CD8-positive, alpha-beta memory T cell (primary cell): ENCODE data around the gene ADCY5. TPM values are rescaled to one million over a fixed set of nuclear protein-coding genes. Genes with fewer than 3 reads are reported as not detected.

Source experiments
- CTCF ChIA-PET: fragments of 350-600 bp; sonication (Branson Sonifier 250); formaldehyde crosslinking; loops from one replicate; lab custom pipeline; 2021; ENCODE audit warnings: antibody characterized with exemption; lab: Charles Lee
- POLR2A ChIA-PET: fragments of 350-600 bp; sonication (Branson Sonifier 250); formaldehyde crosslinking; loops from one replicate; lab custom pipeline; 2021; ENCODE audit warnings: antibody characterized with exemption; lab: Charles Lee
- DNase-seq, 5 donors: peaks; one replicate each; pipeline versions ENCODE4 v3.0.0 to v3.0.0-alpha.2; 2020 to 2022; ENCODE audit warnings: mixed read lengths in 1 of 5
- H3K27ac ChIP-seq: one replicate; pipeline ENCODE4 v1.7.0; 2013; ENCODE audit warnings: low read depth, mild to moderate bottlenecking, low read length, moderate library complexity
- H3K27me3 ChIP-seq: 2 replicates; pipeline ENCODE4 v1.7.0; 2013; ENCODE audit warnings: low read length, mild to moderate bottlenecking; ENCODE audit not compliant: insufficient read depth, poor library complexity, severe bottlenecking
- H3K36me3 ChIP-seq: 2 replicates; pipeline ENCODE4 v1.7.0; 2013; ENCODE audit warnings: mild to moderate bottlenecking, low read length, moderate library complexity; ENCODE audit not compliant: insufficient read depth
- H3K4me1 ChIP-seq: 2 replicates; pipeline ENCODE4 v1.7.0; 2013; ENCODE audit warnings: mild to moderate bottlenecking, low read length, moderate library complexity; ENCODE audit not compliant: insufficient read depth
- H3K4me3 ChIP-seq: 2 replicates; pipeline ENCODE4 v1.7.0; 2013; ENCODE audit warnings: mild to moderate bottlenecking, low read length
- H3K9me3 ChIP-seq: 2 replicates; pipeline ENCODE4 v1.7.0; 2013; ENCODE audit warnings: mild to moderate bottlenecking, low read length
- H3K27ac Mint-ChIP-seq, 8 donors: one replicate each; pipeline ENCODE4 v1.8.0; 2020 to 2021; ENCODE audit warnings: mixed read lengths in 8 of 8, mild to moderate bottlenecking in 6 of 8, inconsistent platforms in 3 of 8, moderate library complexity in 3 of 8
- H3K27me3 Mint-ChIP-seq, 2 donors: one replicate each; pipeline ENCODE4 v1.8.0; 2020 to 2021; ENCODE audit warnings: mixed read lengths in 2 of 2, mild to moderate bottlenecking in 1 of 2, moderate library complexity in 1 of 2
- H3K36me3 Mint-ChIP-seq, 3 donors: one replicate each; pipeline ENCODE4 v1.8.0; 2020 to 2021; ENCODE audit warnings: mixed read lengths in 3 of 3, inconsistent platforms in 1 of 3, mild to moderate bottlenecking in 1 of 3
- H3K4me1 Mint-ChIP-seq, 3 donors: one replicate each; pipeline ENCODE4 v1.8.0; 2020 to 2021; ENCODE audit warnings: mixed read lengths in 3 of 3, inconsistent platforms in 1 of 3, mild to moderate bottlenecking in 1 of 3
- H3K4me3 Mint-ChIP-seq, 7 donors: one replicate each; pipeline ENCODE4 v1.8.0; 2020 to 2021; ENCODE audit warnings: mixed read lengths in 7 of 7, mild to moderate bottlenecking in 6 of 7, moderate library complexity in 4 of 7, inconsistent platforms in 2 of 7
- H3K9me3 Mint-ChIP-seq, 5 donors: one replicate each; pipeline ENCODE4 v1.8.0; 2020 to 2022; ENCODE audit warnings: mixed read lengths in 5 of 5, mild to moderate bottlenecking in 3 of 5, moderate library complexity in 2 of 5, inconsistent platforms in 1 of 5
- polyA plus RNA-seq: library from polyadenylated mRNA; unstranded; fragments of 300-500 nt; fragmentation: Illumina TruSeq; gene quantifications from one replicate; pipeline ENCODE4 v1.2.3, GENCODE V29; 2021
- total RNA-seq, 2 experiments: library from RNA; stranded (reverse); gene quantifications; one replicate each; pipeline ENCODE4 v1.2.3, GENCODE V29; 2021

Gene ADCY5
- total and polyA plus RNA-seq, 3 experiments from 2014 or later, result 0.02 to 0.16 TPM; not detected in 1

GRCh38 chr3:123446210-123446609 is 2.7 kb downstream of the ADCY5 start:
- Histone ChIP-seq H3K4me1 (no peaks in the 10 kb centered on the region), H3K9me3 (no peaks in the 10 kb centered on the region), H3K27ac (no peak overlapping the region), H3K36me3 (no peaks in the 10 kb centered on the region), H3K4me3 (no peak overlapping the region), H3K27me3 (peaks cover 11% of the 10 kb centered on the region)
- Mint-ChIP-seq H3K27ac (no peak overlapping the region), H3K4me3 (peak overlapping the region; percentile 27 to 84 (median 69)), H3K9me3 (no peaks in the 10 kb centered on the region), H3K4me1 (peaks cover 3 to 8% (median 4%) of the 10 kb centered on the region in 3 donors), H3K27me3 (peaks cover 30 to 63% of the 10 kb centered on the region in 2 donors), H3K36me3 (no peaks in the 10 kb centered on the region)
- POLR2A ChIA-PET, result no interaction called here
- no peak for DNase-seq
- CTCF ChIA-PET, result interaction anchor here (1.8 kb wide), 1 partner anchor 11 kb away, joined by 4 read pairs; no protein-coding TSS in a partner anchor

GRCh38 chr3:123445702-123446101 is 3.2 kb downstream of the ADCY5 start:
- no peaks in the 10 kb centered on the region for H3K4me1 ChIP-seq
- Mint-ChIP-seq H3K4me1 (peaks cover 3 to 8% (median 4%) of the 10 kb centered on the region in 3 donors), H3K27ac (no peak overlapping the region), H3K9me3 (no peaks in the 10 kb centered on the region), H3K27me3 (peaks cover 27 to 63% of the 10 kb centered on the region in 2 donors), H3K36me3 (no peaks in the 10 kb centered on the region), H3K4me3 (peak overlapping the region in 4 of 7 donors; percentile 36 to 83 (median 70))
- peaks cover 11% of the 10 kb centered on the region for H3K27me3 ChIP-seq
- H3K4me3 ChIP-seq, result no peak overlapping the region
- no peak for DNase-seq
- CTCF ChIA-PET, result interaction anchor here (0.9 to 1.8 kb wide), 2 partner anchors 10 to 114 kb away, joined by 3 to 4 read pairs; no protein-coding TSS in a partner anchor
- POLR2A ChIA-PET, result no interaction called here
- H3K27ac ChIP-seq, result no peak overlapping the region
- no peaks in the 10 kb centered on the region for H3K9me3 ChIP-seq
- H3K36me3 ChIP-seq, result no peaks in the 10 kb centered on the region

GRCh38 chr3:123444744-123445143 is 4.1 kb downstream of the ADCY5 start:
- Mint-ChIP-seq H3K4me1 (peaks cover 2 to 4% (median 4%) of the 10 kb centered on the region in 3 donors), H3K9me3 (no peaks in the 10 kb centered on the region), H3K36me3 (no peaks in the 10 kb centered on the region), H3K27ac (peak overlapping the region in 1 of 8 donors; percentile 13), H3K27me3 (peaks cover 21 to 59% of the 10 kb centered on the region in 2 donors), H3K4me3 (peak overlapping the region in 1 of 7 donors; percentile 83)
- peaks cover 5% of the 10 kb centered on the region for H3K27me3 ChIP-seq
- ChIA-PET POLR2A (no interaction called here), CTCF (interaction anchor here (0.9 kb wide), 1 partner anchor 115 kb away, joined by 3 read pairs; no protein-coding TSS in a partner anchor)
- no peak overlapping the region for H3K27ac ChIP-seq
- H3K4me3 ChIP-seq, result no peak overlapping the region
- no peaks in the 10 kb centered on the region for H3K9me3 ChIP-seq
- no peak for DNase-seq
- no peaks in the 10 kb centered on the region for H3K4me1 ChIP-seq
- H3K36me3 ChIP-seq, result no peaks in the 10 kb centered on the region

GRCh38 chr3:123444023-123444422 is 4.9 kb downstream of the ADCY5 start:
- Histone ChIP-seq H3K27ac (no peak overlapping the region), H3K9me3 (no peaks in the 10 kb centered on the region), H3K36me3 (no peaks in the 10 kb centered on the region), H3K4me1 (no peaks in the 10 kb centered on the region), H3K4me3 (no peak overlapping the region), H3K27me3 (peaks cover 5% of the 10 kb centered on the region)
- CTCF ChIA-PET, result no interaction called here
- Mint-ChIP-seq H3K9me3 (no peaks in the 10 kb centered on the region), H3K27me3 (peaks cover 21 to 62% of the 10 kb centered on the region in 2 donors), H3K4me1 (peaks cover 2 to 4% (median 4%) of the 10 kb centered on the region in 3 donors), H3K27ac (no peak overlapping the region), H3K36me3 (no peaks in the 10 kb centered on the region), H3K4me3 (no peak overlapping the region)
- DNase-seq, result no peak
- POLR2A ChIA-PET, result no interaction called here

- Mint-ChIP-seq H3K27ac (no peak overlapping the region), H3K4me1 (peaks cover 2 to 4% (median 4%) of the 10 kb centered on the region in 3 donors), H3K36me3 (no peaks in the 10 kb centered on the region), H3K9me3 (no peaks in the 10 kb centered on the region), H3K4me3 (no peak overlapping the region), H3K27me3 (peaks cover 25 to 66% of the 10 kb centered on the region in 2 donors)
- no peak overlapping the region for H3K27ac ChIP-seq
- ChIA-PET CTCF (no interaction called here), POLR2A (no interaction called here)
- H3K27me3 ChIP-seq, result peaks cover 5% of the 10 kb centered on the region
- no peak overlapping the region for H3K4me3 ChIP-seq
- H3K9me3 ChIP-seq, result no peaks in the 10 kb centered on the region
- H3K4me1 ChIP-seq, result no peaks in the 10 kb centered on the region
- no peaks in the 10 kb centered on the region for H3K36me3 ChIP-seq
- no peak for DNase-seq
These were observed 6.0 kb downstream of the ADCY5 start for GRCh38 chr3:123442908-123443307.

GRCh38 chr3:123442125-123442524 is 6.8 kb downstream of the ADCY5 start:
- Mint-ChIP-seq H3K27me3 (peaks cover 26 to 69% of the 10 kb centered on the region in 2 donors), H3K36me3 (no peaks in the 10 kb centered on the region), H3K4me3 (no peak overlapping the region), H3K4me1 (peaks cover 2 to 4% (median 4%) of the 10 kb centered on the region in 3 donors), H3K27ac (no peak overlapping the region), H3K9me3 (no peaks in the 10 kb centered on the region)
- DNase-seq, result no peak
- no peaks in the 10 kb centered on the region for H3K9me3 ChIP-seq
- peaks cover 5% of the 10 kb centered on the region for H3K27me3 ChIP-seq
- no peak overlapping the region for H3K27ac ChIP-seq
- no peak overlapping the region for H3K4me3 ChIP-seq
- no peaks in the 10 kb centered on the region for H3K4me1 ChIP-seq
- H3K36me3 ChIP-seq, result no peaks in the 10 kb centered on the region
- CTCF ChIA-PET, result no interaction called here
- POLR2A ChIA-PET, result no interaction called here

GRCh38 chr3:123439806-123440580 is 8.9 kb downstream of the ADCY5 start:
- no peak for DNase-seq
- peaks cover 18 to 49% of the 10 kb centered on the region in 2 donors for H3K27me3 Mint-ChIP-seq
- Histone ChIP-seq H3K4me3 (no peak overlapping the region), H3K9me3 (no peaks in the 10 kb centered on the region), H3K4me1 (no peaks in the 10 kb centered on the region), H3K27ac (no peak overlapping the region), H3K27me3 (no peaks in the 10 kb centered on the region), H3K36me3 (no peaks in the 10 kb centered on the region)
- peaks cover 0 to 2% (median 0%) of the 10 kb centered on the region in 3 donors for H3K36me3 Mint-ChIP-seq
- no peaks in the 10 kb centered on the region for H3K4me1 Mint-ChIP-seq
- no peak overlapping the region for H3K4me3 Mint-ChIP-seq
- H3K9me3 Mint-ChIP-seq, result no peaks in the 10 kb centered on the region
- ChIA-PET CTCF (interaction anchor here (1.5 kb wide), 1 partner anchor 50 kb away, joined by 3 read pairs; no protein-coding TSS in a partner anchor), POLR2A (no interaction called here)
- H3K27ac Mint-ChIP-seq, result no peak overlapping the region

- Mint-ChIP-seq H3K4me3 (no peak overlapping the region), H3K36me3 (peaks cover 0 to 2% (median 0%) of the 10 kb centered on the region in 3 donors), H3K9me3 (peaks cover 0 to 2% (median 0%) of the 10 kb centered on the region in 5 donors), H3K27me3 (peaks cover 7 to 8% of the 10 kb centered on the region in 2 donors), H3K4me1 (no peaks in the 10 kb centered on the region), H3K27ac (no peak overlapping the region)
- Histone ChIP-seq H3K27ac (no peak overlapping the region), H3K4me1 (no peaks in the 10 kb centered on the region), H3K36me3 (no peaks in the 10 kb centered on the region), H3K4me3 (no peak overlapping the region), H3K9me3 (no peaks in the 10 kb centered on the region), H3K27me3 (no peaks in the 10 kb centered on the region)
- ChIA-PET POLR2A (no interaction called here), CTCF (no interaction called here)
- no peak for DNase-seq
These were observed 15.9 kb downstream of the ADCY5 start for GRCh38 chr3:123432832-123433523.
